B cell (primary cell): ENCODE measurements around the gene PRPF19.

Source experiments
- CTCF ChIP-seq: fragments of 200-600 bp; IDR thresholded peaks from one replicate; pipeline ENCODE4 v1.8.0; 2022; ENCODE audit warnings: antibody characterized with exemption, mild to moderate bottlenecking
- EZH2 ChIP-seq: IDR thresholded peaks from 2 replicates; pipeline ENCODE4 v1.6.1; 2012; ENCODE audit warnings: borderline replicate concordance, low read depth, mild to moderate bottlenecking, moderate library complexity, low read length; ENCODE audit not compliant: insufficient read depth, poor library complexity, severe bottlenecking

- TF ChIP-seq CTCF (no peak), EZH2 (no peak)
These were observed 22.2 kb upstream of the PRPF19 start for GRCh38 chr11:60928563-60929001.
